Subcutaneous adipose tissue (tissue), 4 donors: ENCODE data around the gene RFTN1. TPM values are rescaled to one million over a fixed set of nuclear protein-coding genes. Genes with fewer than 3 reads are reported as not detected.

ENCODE experiments used
- total RNA-seq, 4 donors: library from RNA; depleted of rRNA; stranded (reverse); fragments of >200 nt; gene quantifications; one replicate each; pipeline ENCODE4 v1.1.0, GENCODE V29; 2016
- TF ChIP-seq, protein P1 (sequence below): fragments of 450-650 bp; IDR thresholded peaks from one replicate; pipeline ENCODE4 v1.5.1; 2016; ENCODE audit warnings: low read depth, mild to moderate bottlenecking, control low read depth, antibody characterized with exemption, moderate library complexity

The RFTN1 gene
- total RNA-seq, 4 donors from 2014 or later, result 58.1 to 116 (median 97.4) TPM

DNA sequence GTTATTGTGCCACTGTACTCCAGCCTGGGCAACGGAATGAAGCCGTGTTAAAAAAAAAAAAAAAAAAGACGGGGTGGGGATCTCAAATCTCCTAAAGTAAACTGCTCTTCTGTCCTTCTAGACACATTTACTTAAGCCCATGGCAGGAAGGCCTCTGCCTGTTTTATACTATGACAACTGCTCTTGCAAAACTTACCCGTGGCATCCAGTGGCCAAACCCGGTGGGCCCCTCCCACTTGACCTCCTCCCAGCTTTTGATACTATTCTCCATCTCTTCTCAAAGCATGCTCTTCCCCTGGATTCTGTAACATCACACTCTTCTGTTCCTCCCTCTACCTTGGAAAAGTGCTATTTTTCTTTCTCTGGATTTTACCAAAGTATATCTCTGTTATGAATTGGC, 112.2 kb downstream of the RFTN1 start:
- TF ChIP-seq, protein P1, sequence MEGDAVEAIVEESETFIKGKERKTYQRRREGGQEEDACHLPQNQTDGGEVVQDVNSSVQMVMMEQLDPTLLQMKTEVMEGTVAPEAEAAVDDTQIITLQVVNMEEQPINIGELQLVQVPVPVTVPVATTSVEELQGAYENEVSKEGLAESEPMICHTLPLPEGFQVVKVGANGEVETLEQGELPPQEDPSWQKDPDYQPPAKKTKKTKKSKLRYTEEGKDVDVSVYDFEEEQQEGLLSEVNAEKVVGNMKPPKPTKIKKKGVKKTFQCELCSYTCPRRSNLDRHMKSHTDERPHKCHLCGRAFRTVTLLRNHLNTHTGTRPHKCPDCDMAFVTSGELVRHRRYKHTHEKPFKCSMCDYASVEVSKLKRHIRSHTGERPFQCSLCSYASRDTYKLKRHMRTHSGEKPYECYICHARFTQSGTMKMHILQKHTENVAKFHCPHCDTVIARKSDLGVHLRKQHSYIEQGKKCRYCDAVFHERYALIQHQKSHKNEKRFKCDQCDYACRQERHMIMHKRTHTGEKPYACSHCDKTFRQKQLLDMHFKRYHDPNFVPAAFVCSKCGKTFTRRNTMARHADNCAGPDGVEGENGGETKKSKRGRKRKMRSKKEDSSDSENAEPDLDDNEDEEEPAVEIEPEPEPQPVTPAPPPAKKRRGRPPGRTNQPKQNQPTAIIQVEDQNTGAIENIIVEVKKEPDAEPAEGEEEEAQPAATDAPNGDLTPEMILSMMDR, result no peak

DNA sequence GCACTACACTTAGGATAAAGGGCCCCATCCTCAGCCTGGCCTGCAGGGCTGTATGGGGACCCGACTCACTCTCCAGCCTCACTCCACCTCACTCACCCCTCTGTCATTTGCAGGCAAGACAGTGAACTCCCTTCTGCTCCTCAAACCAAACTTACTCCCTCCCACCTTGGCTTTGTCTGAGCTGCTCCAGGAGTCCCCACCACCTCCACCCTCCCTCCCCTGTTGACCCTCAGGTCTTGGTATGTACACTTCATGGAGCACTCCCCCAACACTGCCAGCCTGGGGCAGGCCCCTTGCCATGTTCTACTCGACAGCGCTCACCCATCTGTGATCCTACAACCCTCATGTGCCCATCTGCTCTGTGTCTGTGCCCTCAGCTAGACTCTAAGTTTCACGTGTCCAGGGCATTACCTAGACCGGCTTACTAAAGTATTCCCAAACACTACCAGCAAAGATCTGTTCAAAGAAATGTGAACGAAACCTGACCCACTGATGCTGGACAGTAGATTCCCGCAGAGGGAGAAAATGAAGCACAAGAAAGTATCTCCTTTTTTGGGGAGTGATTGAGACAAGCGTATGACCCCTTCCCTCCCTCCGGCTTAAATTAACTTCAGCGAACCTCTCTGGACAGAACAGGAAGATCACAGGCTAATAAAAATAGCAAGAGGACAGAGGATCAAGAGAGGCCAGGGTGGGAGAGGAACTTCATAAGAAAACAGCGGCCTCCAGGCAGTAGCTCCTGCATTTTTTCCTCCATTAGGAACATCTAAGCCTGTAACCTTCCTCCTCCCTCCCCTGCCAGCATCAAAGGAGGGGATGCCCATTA, 113.2 kb downstream of the RFTN1 start:
- TF ChIP-seq, protein P1, result no peak

DNA sequence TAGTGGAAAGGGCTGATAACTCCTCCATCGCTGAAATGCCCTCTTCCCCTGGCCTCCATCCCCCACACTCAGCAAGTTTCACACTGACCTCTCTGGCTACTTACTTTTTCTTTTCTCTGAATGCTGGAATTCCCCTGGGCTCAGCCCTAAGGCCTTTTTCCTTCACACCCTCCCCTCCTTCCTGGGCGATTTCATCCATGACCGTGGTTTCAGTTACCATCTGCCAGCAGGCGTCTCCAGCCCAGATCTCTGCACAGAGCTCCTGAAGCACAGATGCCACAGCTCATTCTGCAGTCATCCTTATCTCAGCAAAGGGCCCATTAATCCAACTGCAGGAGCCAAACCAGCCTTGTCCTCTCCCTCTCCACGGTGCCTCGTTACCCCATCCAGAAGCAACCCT, 114.0 kb downstream of the RFTN1 start:
- TF ChIP-seq, protein P1, result no peak

DNA sequence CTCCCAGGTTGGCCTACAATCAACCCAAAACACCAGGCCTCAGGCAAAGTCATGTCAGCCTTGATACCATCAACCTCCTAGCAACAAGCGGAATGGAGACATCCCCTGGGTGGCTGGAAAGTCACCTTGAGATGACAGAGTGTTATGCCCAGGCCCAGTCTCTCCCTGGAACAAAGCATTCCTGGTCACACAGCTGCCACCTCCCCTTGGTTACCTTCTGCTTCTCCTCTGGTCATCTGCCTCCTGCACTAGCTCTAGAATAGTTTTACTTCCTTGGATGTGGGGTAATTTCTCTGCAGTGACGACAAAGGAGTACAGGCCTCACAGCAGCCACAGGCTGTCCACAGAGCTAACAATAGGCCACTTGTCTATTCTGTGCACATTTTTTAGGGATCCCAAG, 114.9 kb downstream of the RFTN1 start:
- TF ChIP-seq, protein P1, result no peak

DNA sequence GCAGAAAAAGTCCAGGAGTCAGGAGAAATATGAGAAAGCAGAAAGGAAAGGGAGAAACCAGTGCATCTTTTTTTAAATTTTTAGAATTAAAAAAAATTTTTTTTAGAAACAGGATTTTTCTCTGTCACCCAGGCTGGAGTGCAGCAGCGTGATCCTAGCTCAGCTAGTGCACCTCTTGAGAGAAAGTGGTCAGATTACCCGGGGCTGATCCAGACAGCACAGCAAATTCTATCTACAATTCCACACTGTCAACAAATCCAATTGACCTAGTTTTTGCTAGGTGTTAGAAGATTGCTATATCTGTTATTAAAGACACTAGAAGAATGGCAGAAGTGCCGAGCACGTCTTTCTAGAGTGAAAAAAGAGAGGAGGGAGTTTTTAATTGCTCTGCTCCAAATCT, 117.3 kb downstream of the RFTN1 start:
- TF ChIP-seq, protein P1, result no peak

DNA sequence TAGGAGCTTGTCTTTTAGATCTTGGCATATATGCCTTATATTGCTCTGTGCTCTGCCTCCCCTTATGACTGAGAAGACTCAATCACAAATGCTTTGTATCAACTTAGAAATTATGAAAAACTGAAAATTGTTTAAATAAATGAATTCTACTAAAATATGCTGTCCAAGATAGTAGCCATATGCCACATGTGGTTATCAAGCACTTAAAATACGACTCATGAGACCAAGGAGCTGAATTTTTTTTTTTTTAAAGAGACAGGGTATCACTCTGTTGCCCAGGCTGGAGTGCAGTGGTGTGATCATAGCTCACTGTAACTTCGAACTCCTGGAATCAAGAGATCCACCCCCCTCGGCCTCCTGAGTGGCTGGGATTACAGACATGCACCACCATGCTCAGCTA, 118.3 kb downstream of the RFTN1 start:
- TF ChIP-seq, protein P1, result no peak

DNA sequence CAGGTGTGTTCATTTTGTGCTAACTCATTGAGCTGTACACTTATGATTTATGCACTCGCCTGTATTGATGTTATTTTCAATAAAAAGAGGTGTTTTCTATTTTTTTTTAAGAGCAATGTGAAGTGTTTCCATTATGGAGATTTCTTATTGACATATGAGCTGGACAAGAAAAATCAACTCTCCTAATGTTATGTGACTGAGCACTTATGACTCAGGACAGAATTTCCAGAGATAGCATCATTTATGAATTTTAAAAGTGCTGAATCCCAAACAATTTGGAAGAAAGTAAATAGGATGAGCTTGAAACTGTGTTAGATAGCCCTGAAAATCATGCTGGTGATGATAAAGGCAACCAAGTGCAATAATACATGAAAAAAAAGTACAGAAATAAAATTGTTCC, 118.9 kb downstream of the RFTN1 start:
- TF ChIP-seq, protein P1, result no peak
